AG04450 (cell line): ENCODE results near the gene SIAH2. TPM values are rescaled to one million over a fixed set of nuclear protein-coding genes. Genes with fewer than 3 reads are reported as not detected.

ENCODE experiments used
- CTCF ChIA-PET: fragments of 300-600, 350-600 bp; formaldehyde crosslinking; extraction: SDS; loops from one replicate; lab custom pipeline; 2022; ENCODE audit warnings: antibody characterized with exemption, inconsistent platforms; lab: Charles Lee
- POLR2A ChIA-PET: fragments of 350-600 bp; formaldehyde crosslinking; extraction: SDS; loops from one replicate; lab custom pipeline; 2021; ENCODE audit warnings: antibody characterized with exemption, inconsistent platforms; lab: Yijun Ruan, JAX
- DNase-seq: peaks from one replicate; pipeline ENCODE4 v3.0.0-alpha.2; 2011; ENCODE audit warnings: low read depth, low spot score
- H3K27ac ChIP-seq: one replicate; pipeline ENCODE4 v1.5.1; 2012; ENCODE audit warnings: low read depth, low read length, control low read depth
- H3K27me3 ChIP-seq: one replicate; pipeline ENCODE4 v1.6.0; 2012; ENCODE audit warnings: low read length; ENCODE audit not compliant: control insufficient read depth, insufficient read depth
- H3K4me3 ChIP-seq: 2 replicates; pipeline ENCODE4 v1.5.1; 2011; ENCODE audit warnings: mild to moderate bottlenecking, low read depth, low read length, control low read depth
- H3K9me3 ChIP-seq: 2 replicates; pipeline ENCODE4 v1.5.1; 2012; ENCODE audit warnings: low read length; ENCODE audit not compliant: control insufficient read depth, insufficient read depth
- CTCF ChIP-seq: IDR thresholded peaks from 2 replicates; pipeline ENCODE4 v1.5.1; 2011; ENCODE audit warnings: low read depth, low read length, control low read depth, inconsistent platforms
- polyA plus RNA-seq: library from polyadenylated mRNA; depleted of rRNA; stranded (reverse); fragments of >200 nt; gene quantifications from 2 replicates; pipeline ENCODE4 v1.2.3, GENCODE V29; 2011

Gene SIAH2
- polyA plus RNA-seq, 1 experiment, result 31.1 TPM

- Histone ChIP-seq H3K27ac (no peak overlapping the region), H3K9me3 (no peaks in the 10 kb centered on the region), H3K27me3 (no peaks in the 10 kb centered on the region), H3K4me3 (no peak overlapping the region)
- TF ChIP-seq CTCF, result no peak
- POLR2A ChIA-PET, result interaction anchor here (0.6 to 1.2 kb wide), 2 partner anchors 15 to 20 kb away, joined by 3 to 8 read pairs; partner anchors contain the start of gene SIAH2
- CTCF ChIA-PET, result interaction anchor here (0.6 to 0.7 kb wide), 4 partner anchors 27 to 892 kb away, joined by 3 to 7 read pairs (median 5); no protein-coding TSS in a partner anchor
- no peak for DNase-seq
These were observed 14.9 kb downstream of the SIAH2 start for GRCh38 chr3:150747886-150748683.

- ChIA-PET POLR2A (interaction anchor here (1.2 kb wide), 1 partner anchor 16 kb away, joined by 3 read pairs; the partner anchor contains the start of gene SIAH2), CTCF (interaction anchor here (0.7 kb wide), 1 partner anchor 26 kb away, joined by 7 read pairs; no protein-coding TSS in a partner anchor)
These were observed 16.0 kb downstream of the SIAH2 start for GRCh38 chr3:150746791-150747590.

GRCh38 chr3:150745832-150746231, 17.1 kb downstream of the SIAH2 start:
- no peaks in the 10 kb centered on the region for H3K27me3 ChIP-seq
- ChIA-PET CTCF (no interaction called here), POLR2A (no interaction called here)
- no peak for TF ChIP-seq CTCF
- no peak overlapping the region for H3K4me3 ChIP-seq
- no peaks in the 10 kb centered on the region; the same call in 1 of the 2 replicates for H3K9me3 ChIP-seq
- H3K27ac ChIP-seq, result no peak overlapping the region
- DNase-seq, result no peak

More at GRCh38 chr3:150746791-150747590, 16.0 kb downstream of the SIAH2 start:
- Histone ChIP-seq H3K4me3 (no peak overlapping the region), H3K9me3 (no peaks in the 10 kb centered on the region; the same call in 1 of the 2 replicates), H3K27me3 (no peaks in the 10 kb centered on the region), H3K27ac (no peak overlapping the region)
- TF ChIP-seq CTCF, result no peak
- no peak for DNase-seq

- Histone ChIP-seq H3K27me3 (no peaks in the 10 kb centered on the region), H3K27ac (no peak overlapping the region), H3K4me3 (no peak overlapping the region), H3K9me3 (no peaks in the 10 kb centered on the region; the same call in 1 of the 2 replicates)
- DNase-seq, result no peak
- CTCF ChIA-PET, result interaction anchor here (1.4 kb wide), 1 partner anchor 23 kb away, joined by 9 read pairs; no protein-coding TSS in a partner anchor
- no peak for TF ChIP-seq CTCF
- POLR2A ChIA-PET, result no interaction called here
These were observed 18.1 kb downstream of the SIAH2 start for GRCh38 chr3:150744919-150745211.
